ENCODE data around the gene MIGA1.

The MIGA1 gene

DNA sequence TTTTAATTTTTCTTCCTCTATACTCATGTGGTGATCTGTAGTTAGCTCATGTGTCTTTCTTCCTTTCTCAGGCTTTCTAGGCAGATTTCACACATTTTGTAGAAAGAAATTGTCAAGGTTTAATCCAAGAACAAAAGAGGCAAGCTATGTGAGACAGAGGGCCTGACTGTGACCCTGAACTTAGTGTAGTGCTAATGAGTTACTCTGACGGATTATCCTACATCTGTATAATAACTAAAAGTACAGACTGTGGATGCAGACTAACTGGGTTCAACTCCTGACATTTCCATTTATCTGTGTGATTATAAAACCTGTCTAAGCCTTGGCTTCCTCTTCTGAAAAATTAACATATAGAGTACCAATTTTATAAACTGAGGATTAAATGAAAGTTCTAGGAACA lies 40.7 kb downstream of the MIGA1 start:
- TF ChIP-seq, protein P1, sequence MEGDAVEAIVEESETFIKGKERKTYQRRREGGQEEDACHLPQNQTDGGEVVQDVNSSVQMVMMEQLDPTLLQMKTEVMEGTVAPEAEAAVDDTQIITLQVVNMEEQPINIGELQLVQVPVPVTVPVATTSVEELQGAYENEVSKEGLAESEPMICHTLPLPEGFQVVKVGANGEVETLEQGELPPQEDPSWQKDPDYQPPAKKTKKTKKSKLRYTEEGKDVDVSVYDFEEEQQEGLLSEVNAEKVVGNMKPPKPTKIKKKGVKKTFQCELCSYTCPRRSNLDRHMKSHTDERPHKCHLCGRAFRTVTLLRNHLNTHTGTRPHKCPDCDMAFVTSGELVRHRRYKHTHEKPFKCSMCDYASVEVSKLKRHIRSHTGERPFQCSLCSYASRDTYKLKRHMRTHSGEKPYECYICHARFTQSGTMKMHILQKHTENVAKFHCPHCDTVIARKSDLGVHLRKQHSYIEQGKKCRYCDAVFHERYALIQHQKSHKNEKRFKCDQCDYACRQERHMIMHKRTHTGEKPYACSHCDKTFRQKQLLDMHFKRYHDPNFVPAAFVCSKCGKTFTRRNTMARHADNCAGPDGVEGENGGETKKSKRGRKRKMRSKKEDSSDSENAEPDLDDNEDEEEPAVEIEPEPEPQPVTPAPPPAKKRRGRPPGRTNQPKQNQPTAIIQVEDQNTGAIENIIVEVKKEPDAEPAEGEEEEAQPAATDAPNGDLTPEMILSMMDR (IDR thresholded peaks at IDR 0.05; ENCODE audit: insufficient read depth, low read length) = no peak
- TF ChIP-seq POLR2AphosphoS5 (IDR thresholded peaks at IDR 0.05; ENCODE audit: low read depth) = no peak
- TF ChIP-seq, protein P2, sequence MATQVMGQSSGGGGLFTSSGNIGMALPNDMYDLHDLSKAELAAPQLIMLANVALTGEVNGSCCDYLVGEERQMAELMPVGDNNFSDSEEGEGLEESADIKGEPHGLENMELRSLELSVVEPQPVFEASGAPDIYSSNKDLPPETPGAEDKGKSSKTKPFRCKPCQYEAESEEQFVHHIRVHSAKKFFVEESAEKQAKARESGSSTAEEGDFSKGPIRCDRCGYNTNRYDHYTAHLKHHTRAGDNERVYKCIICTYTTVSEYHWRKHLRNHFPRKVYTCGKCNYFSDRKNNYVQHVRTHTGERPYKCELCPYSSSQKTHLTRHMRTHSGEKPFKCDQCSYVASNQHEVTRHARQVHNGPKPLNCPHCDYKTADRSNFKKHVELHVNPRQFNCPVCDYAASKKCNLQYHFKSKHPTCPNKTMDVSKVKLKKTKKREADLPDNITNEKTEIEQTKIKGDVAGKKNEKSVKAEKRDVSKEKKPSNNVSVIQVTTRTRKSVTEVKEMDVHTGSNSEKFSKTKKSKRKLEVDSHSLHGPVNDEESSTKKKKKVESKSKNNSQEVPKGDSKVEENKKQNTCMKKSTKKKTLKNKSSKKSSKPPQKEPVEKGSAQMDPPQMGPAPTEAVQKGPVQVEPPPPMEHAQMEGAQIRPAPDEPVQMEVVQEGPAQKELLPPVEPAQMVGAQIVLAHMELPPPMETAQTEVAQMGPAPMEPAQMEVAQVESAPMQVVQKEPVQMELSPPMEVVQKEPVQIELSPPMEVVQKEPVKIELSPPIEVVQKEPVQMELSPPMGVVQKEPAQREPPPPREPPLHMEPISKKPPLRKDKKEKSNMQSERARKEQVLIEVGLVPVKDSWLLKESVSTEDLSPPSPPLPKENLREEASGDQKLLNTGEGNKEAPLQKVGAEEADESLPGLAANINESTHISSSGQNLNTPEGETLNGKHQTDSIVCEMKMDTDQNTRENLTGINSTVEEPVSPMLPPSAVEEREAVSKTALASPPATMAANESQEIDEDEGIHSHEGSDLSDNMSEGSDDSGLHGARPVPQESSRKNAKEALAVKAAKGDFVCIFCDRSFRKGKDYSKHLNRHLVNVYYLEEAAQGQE (IDR thresholded peaks at IDR 0.05; ENCODE audit: insufficient replicate concordance, low read depth) = no peak
- no peak for TF ChIP-seq SPI1 (IDR thresholded peaks at IDR 0.05; ENCODE audit: borderline replicate concordance, low read depth)
- TF ChIP-seq GABPA (IDR thresholded peaks at IDR 0.05; ENCODE audit: low read depth) = no peak
- no peaks in the 10 kb centered on the region for H3K27me3 ChIP-seq (ENCODE audit: insufficient read depth, poor library complexity, severe bottlenecking)
- no peak overlapping the region for H3K4me3 ChIP-seq (replicated peaks; ENCODE audit: insufficient read depth, low read length)
- DNase-seq (ENCODE audit: low read depth in 1 of 2, low spot score in 1 of 2) = no peak
- no peak overlapping the region for H3K27ac ChIP-seq (replicated peaks)

DNA sequence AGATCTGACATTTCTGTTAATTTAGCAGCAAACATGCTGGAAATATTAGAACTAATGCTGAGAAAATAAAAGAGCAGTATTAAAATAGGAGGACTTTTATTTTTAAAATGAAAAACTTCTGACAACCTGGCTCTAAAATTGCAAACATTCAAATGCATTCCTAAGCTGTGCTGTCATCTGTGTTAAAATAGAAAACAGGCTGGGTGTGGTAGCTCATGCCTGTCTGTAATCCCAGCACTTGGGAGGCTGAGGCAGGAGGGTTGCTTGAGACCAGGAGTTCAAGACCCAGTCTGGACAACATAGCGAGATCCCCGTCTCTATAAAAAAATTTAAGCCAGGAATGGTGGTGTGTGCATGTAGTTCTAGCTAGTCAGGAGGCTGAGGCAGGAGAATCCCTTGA lies 44.6 kb downstream of the MIGA1 start:
- H3K4me3 ChIP-seq (replicated peaks; ENCODE audit: insufficient read depth, low read length) = no peak overlapping the region
- no peaks in the 10 kb centered on the region for H3K27me3 ChIP-seq (ENCODE audit: insufficient read depth, poor library complexity, severe bottlenecking)
- no peak overlapping the region for H3K27ac ChIP-seq (replicated peaks)
- TF ChIP-seq GABPA (IDR thresholded peaks at IDR 0.05; ENCODE audit: low read depth) (no peak), POLR2AphosphoS5 (IDR thresholded peaks at IDR 0.05; ENCODE audit: low read depth) (no peak), SPI1 (IDR thresholded peaks at IDR 0.05; ENCODE audit: borderline replicate concordance, low read depth) (no peak)
- TF ChIP-seq, protein P2 (IDR thresholded peaks at IDR 0.05; ENCODE audit: insufficient replicate concordance, low read depth) = no peak
- TF ChIP-seq, protein P1 (IDR thresholded peaks at IDR 0.05; ENCODE audit: insufficient read depth, low read length) = no peak
- DNase-seq (ENCODE audit: low read depth in 1 of 2, low spot score in 1 of 2) = no peak

DNA sequence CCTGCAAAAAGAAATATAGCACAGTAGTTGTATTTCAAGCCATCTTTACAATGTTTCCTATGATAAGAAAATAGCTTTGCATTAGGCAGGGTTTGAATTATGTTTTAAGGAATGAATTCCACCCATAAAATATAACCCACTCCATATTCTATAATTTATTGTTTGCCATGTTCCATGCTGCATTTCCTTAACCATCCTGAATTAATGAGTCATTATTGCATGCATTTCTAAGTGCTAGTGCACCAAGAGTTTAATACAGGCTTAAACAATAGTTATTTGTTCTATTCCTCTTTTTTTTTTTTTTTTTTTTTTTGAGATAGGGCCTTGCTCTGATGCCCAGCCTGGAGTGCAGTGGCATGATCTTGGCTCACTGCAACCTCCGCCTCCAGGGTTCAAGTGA lies 45.2 kb downstream of the MIGA1 start:
- no peak overlapping the region for H3K27ac ChIP-seq (replicated peaks)
- DNase-seq (ENCODE audit: low read depth in 1 of 2, low spot score in 1 of 2) = no peak
- no peak overlapping the region for H3K4me3 ChIP-seq (replicated peaks; ENCODE audit: insufficient read depth, low read length)

More for the DNA sequence above, 45.2 kb downstream of the MIGA1 start:
- TF ChIP-seq, protein P2 (IDR thresholded peaks at IDR 0.05; ENCODE audit: insufficient replicate concordance, low read depth) = no peak
- TF ChIP-seq SPI1 (IDR thresholded peaks at IDR 0.05; ENCODE audit: borderline replicate concordance, low read depth) (no peak), POLR2AphosphoS5 (IDR thresholded peaks at IDR 0.05; ENCODE audit: low read depth) (no peak), GABPA (IDR thresholded peaks at IDR 0.05; ENCODE audit: low read depth) (no peak)
- no peaks in the 10 kb centered on the region for H3K27me3 ChIP-seq (ENCODE audit: insufficient read depth, poor library complexity, severe bottlenecking)
